GM23248 (cell line): Measurements from ENCODE around the gene ELK3. TPM values are rescaled to one million over a fixed set of nuclear protein-coding genes. Genes with fewer than 3 reads are reported as not detected.

Experiments
- DNase-seq: peaks from one replicate; pipeline ENCODE4 v3.0.0-alpha.2; 2015
- H2AFZ ChIP-seq: fragments of 200-600 bp; sonication (generic); 2 replicates; pipeline ENCODE4 v1.6.1; 2016; ENCODE audit warnings: antibody characterized with exemption
- H3F3A ChIP-seq: fragments of 200-600 bp; sonication (generic); 2 replicates; pipeline ENCODE4 v1.6.1; 2016; ENCODE audit warnings: mild to moderate bottlenecking, antibody characterized with exemption, mixed run types; ENCODE audit not compliant: insufficient read depth
- H3K27ac ChIP-seq: fragments of 200-600 bp; sonication (generic); 2 replicates; pipeline ENCODE4 v1.5.1; 2016; ENCODE audit warnings: mild to moderate bottlenecking
- H3K27me3 ChIP-seq: fragments of 200-600 bp; sonication (generic); replicated peaks from 2 replicates; pipeline ENCODE4 v1.6.1; 2016; ENCODE audit warnings: mild to moderate bottlenecking; ENCODE audit not compliant: insufficient read depth
- H3K36me3 ChIP-seq: fragments of 200-600 bp; sonication (generic); 2 replicates; pipeline ENCODE4 v1.6.1; 2016; ENCODE audit warnings: low read depth, mild to moderate bottlenecking
- H3K4me1 ChIP-seq: fragments of 200-600 bp; sonication (generic); 2 replicates; pipeline ENCODE4 v1.6.1; 2016; ENCODE audit warnings: mild to moderate bottlenecking; ENCODE audit not compliant: insufficient read depth
- H3K4me2 ChIP-seq: fragments of 200-600 bp; sonication (generic); one replicate; pipeline ENCODE4 v1.6.1; 2016; ENCODE audit warnings: mild to moderate bottlenecking; ENCODE audit not compliant: unreplicated experiment
- H3K4me3 ChIP-seq: fragments of 200-600 bp; sonication (generic); 2 replicates; pipeline ENCODE4 v1.5.1; 2016; ENCODE audit warnings: mild to moderate bottlenecking
- H3K79me2 ChIP-seq: fragments of 200-600 bp; sonication (generic); 2 replicates; pipeline ENCODE4 v1.6.1; 2016; ENCODE audit warnings: mild to moderate bottlenecking; ENCODE audit not compliant: insufficient read depth
- H3K9ac ChIP-seq: fragments of 200-600 bp; sonication (generic); 2 replicates; pipeline ENCODE4 v1.6.1; 2016; ENCODE audit warnings: mild to moderate bottlenecking
- H3K9me2 ChIP-seq: fragments of 200-600 bp; sonication (generic); 2 replicates; pipeline ENCODE4 v1.6.1; 2016; ENCODE audit warnings: mixed run types, mild to moderate bottlenecking, moderate library complexity; ENCODE audit not compliant: insufficient read depth
- H3K9me3 ChIP-seq: fragments of 200-600 bp; sonication (generic); one replicate; pipeline ENCODE4 v1.6.1; 2017; ENCODE audit warnings: low read depth
- H4K20me1 ChIP-seq: fragments of 200-600 bp; sonication (generic); 2 replicates; pipeline ENCODE4 v1.6.0; 2016; ENCODE audit not compliant: insufficient read depth
- EZH2 ChIP-seq: fragments of 200-600 bp; sonication (generic); IDR thresholded peaks from 2 replicates; pipeline ENCODE4 v1.6.1; 2018; ENCODE audit warnings: antibody characterized with exemption, mild to moderate bottlenecking; ENCODE audit not compliant: insufficient read depth, poor library complexity, severe bottlenecking
- EZH2phosphoT487 ChIP-seq: fragments of 200-600 bp; sonication (generic); IDR thresholded peaks from 2 replicates; pipeline ENCODE4 v1.6.1; 2018; ENCODE audit warnings: antibody characterized with exemption, moderate library complexity, mild to moderate bottlenecking, low read depth; ENCODE audit not compliant: insufficient read depth
- WGBS, 2 experiments: methylation state at CpG; one replicate each; pipeline ENCODE4 v1.1.6; 2015 to 2017; ENCODE audit warnings: low lambda C conversion rate in 2 of 2, low coverage in 1 of 2; ENCODE audit errors: missing lambda C conversion rate in 2 of 2; 5-methylcytosine and 5-hydroxymethylcytosine counted together
- in situ Hi-C: fragments of 300-500 bp; cut with MboI; formaldehyde crosslinking; loops from 2 replicates; pipeline ENCODE4 v1.15.0; 2020
- polyA plus RNA-seq: library from polyadenylated mRNA; unstranded; fragments of >200 nt; fragmentation: Nextera tagmentation; extraction: Ambion mirVana; gene quantifications from 2 replicates; pipeline ENCODE4 v1.2.1, GENCODE V29; 2016
- total RNA-seq: library from RNA; depleted of rRNA; stranded (reverse); fragments of >200 nt; shearing (Covaris generic); gene quantifications from 2 replicates; pipeline ENCODE4 v1.2.3, GENCODE V29; 2014

ELK3 gene
- total and polyA plus RNA-seq, 2 experiments from 2014 or later: 31.9 to 51.9 TPM

- WGBS, 2 experiments: 1% methylated on average over 33 to 44 of the region's 44 CpGs
- Histone ChIP-seq H3K4me2 (peak overlapping the region; percentile 80), H3K9ac (peak overlapping the region; percentile 99), H3K27ac (peak overlapping the region; percentile 96), H3K79me2 (peaks cover 34% of the 10 kb centered on the region), H3K36me3 (no peaks in the 10 kb centered on the region), H3K4me3 (peak overlapping the region; percentile 91), H4K20me1 (no peaks in the 10 kb centered on the region), H3K9me3 (no peaks in the 10 kb centered on the region), H3F3A (peaks cover 65% of the 10 kb centered on the region), H3K27me3 (no peaks in the 10 kb centered on the region), H2AFZ (peak overlapping the region; percentile 45), H3K9me2 (no peaks in the 10 kb centered on the region), H3K4me1 (peaks cover 29% of the 10 kb centered on the region)
- peak; percentile 93 for DNase-seq
- no peak for TF ChIP-seq EZH2
- no peak for TF ChIP-seq EZH2phosphoT487
- in situ Hi-C loops: no loop called here
These were observed 1.0 kb downstream of the ELK3 start for GRCh38 chr12:96194971-96195844.

- Histone ChIP-seq H3K79me2 (peaks cover 42% of the 10 kb centered on the region), H3K4me3 (peak overlapping the region; percentile 91), H3K27me3 (no peaks in the 10 kb centered on the region), H3K27ac (peak overlapping the region; percentile 96), H4K20me1 (no peaks in the 10 kb centered on the region), H3K9me2 (no peaks in the 10 kb centered on the region), H3K9me3 (no peaks in the 10 kb centered on the region), H3F3A (peaks cover 72% of the 10 kb centered on the region), H3K4me1 (peaks cover 30% of the 10 kb centered on the region), H3K4me2 (peak overlapping the region; percentile 83), H3K9ac (peak overlapping the region; percentile 99), H3K36me3 (no peaks in the 10 kb centered on the region), H2AFZ (no peak overlapping the region)
- DNase-seq: peak; percentile 81
- TF ChIP-seq EZH2phosphoT487 (no peak), EZH2 (no peak)
- in situ Hi-C loops: no loop called here
- 0 to 1% methylated on average over 11 to 14 of the region's 14 CpGs for WGBS, 2 experiments
These were observed 1.8 kb downstream of the ELK3 start for GRCh38 chr12:96195845-96196451.

GRCh38 chr12:96196781-96197180, 2.6 kb downstream of the ELK3 start:
- Histone ChIP-seq H3K4me2 (peak overlapping the region; percentile 83), H3K4me3 (peak overlapping the region; percentile 91), H3K4me1 (peaks cover 30% of the 10 kb centered on the region), H4K20me1 (no peaks in the 10 kb centered on the region), H3K27me3 (no peaks in the 10 kb centered on the region), H3K79me2 (peaks cover 50% of the 10 kb centered on the region), H3K36me3 (no peaks in the 10 kb centered on the region), H3K9me3 (no peaks in the 10 kb centered on the region), H3K9ac (peak overlapping the region; percentile 99), H3K27ac (peak overlapping the region; percentile 96), H3K9me2 (no peaks in the 10 kb centered on the region), H2AFZ (no peak overlapping the region), H3F3A (peaks cover 70% of the 10 kb centered on the region)
- in situ Hi-C loops: no loop called here
- no peak for TF ChIP-seq EZH2
- TF ChIP-seq EZH2phosphoT487: no peak
- 5 to 8% methylated on average over 6 of the region's 6 CpGs for WGBS, 2 experiments
- peak; percentile 62 for DNase-seq

- 14 to 24% methylated on average over 3 of the region's 3 CpGs for WGBS, 2 experiments
- no peaks in the 10 kb centered on the region for H3K27me3 ChIP-seq
- peaks cover 61% of the 10 kb centered on the region for H3F3A ChIP-seq
- no peaks in the 10 kb centered on the region for H3K9me2 ChIP-seq
- H4K20me1 ChIP-seq: no peaks in the 10 kb centered on the region
- DNase-seq: peak; percentile 96
- in situ Hi-C loops: no loop called here
- H3K36me3 ChIP-seq: no peaks in the 10 kb centered on the region
- no peak overlapping the region for H2AFZ ChIP-seq
- peaks cover 59% of the 10 kb centered on the region for H3K79me2 ChIP-seq
- H3K4me3 ChIP-seq: peak overlapping the region; percentile 91
- H3K27ac ChIP-seq: peak overlapping the region; percentile 96
- peaks cover 30% of the 10 kb centered on the region for H3K4me1 ChIP-seq
- peak overlapping the region; percentile 99 for H3K9ac ChIP-seq
- peak overlapping the region; percentile 83 for H3K4me2 ChIP-seq
- TF ChIP-seq EZH2phosphoT487 (0 out of 2 replicates have a peak, but pooled peaks have one; percentile 55), EZH2 (no peak)
- H3K9me3 ChIP-seq: no peaks in the 10 kb centered on the region
These were observed 3.5 kb downstream of the ELK3 start for GRCh38 chr12:96197503-96198272.
